ENCODE data around the gene CDH3. TPM values are rescaled to one million over a fixed set of nuclear protein-coding genes. Genes with fewer than 3 reads are reported as not detected.

Gene CDH3
- total and polyA plus RNA-seq, 2 donors (not counting 1 experiment from before 2014, with no cell fraction given) = 0.17 to 0.24 TPM

DNA sequence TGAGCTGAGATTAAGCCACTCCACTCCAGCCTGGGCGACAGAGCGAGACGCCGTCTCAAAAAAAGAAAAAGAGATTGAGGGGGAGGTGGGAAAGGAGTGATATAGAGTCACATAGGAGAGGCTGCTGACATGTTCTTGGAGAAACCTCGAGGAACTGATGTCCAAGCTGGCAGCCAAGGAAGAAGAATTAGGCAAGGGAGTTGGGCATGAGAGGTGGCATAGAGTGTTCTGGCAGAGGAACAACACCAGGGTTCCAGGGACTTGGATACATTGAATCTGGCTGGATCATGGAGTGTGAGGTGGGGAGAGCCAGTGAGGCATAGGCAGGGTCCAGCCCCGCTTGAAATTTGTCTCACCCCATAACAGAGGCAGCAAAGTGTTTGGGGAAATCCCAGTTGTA is 10.7 kb downstream of the CDH3 start:
- Mint-ChIP-seq H3K9me3 (ENCODE audit: insufficient read depth) (no peaks in the 10 kb centered on the region), H3K4me1 (no peaks in the 10 kb centered on the region), H3K27ac (no peak overlapping the region), H3K27me3 (peaks cover 22% of the 10 kb centered on the region), H3K4me3 (no peak overlapping the region)
- WGBS (ENCODE audit: insufficient coverage) = 74% methylated on average over 6 of the region's 6 CpGs
- Histone ChIP-seq H3K36me3 (replicated peaks in 1 of 2; ENCODE audit: control extremely low read depth in 1 of 2, control insufficient read depth in 1 of 2, extremely low read depth in 1 of 2, insufficient read depth in 2 of 2, low read length in 1 of 2) (no peaks in the 10 kb centered on the region), H3K4me3 (ENCODE audit: control extremely low read depth in 1 of 5, extremely low read depth in 1 of 5, insufficient read depth in 1 of 5, low read depth in 2 of 5, low read length in 4 of 5) (no peak overlapping the region), H3K4me2 (replicated peaks; ENCODE audit: low read depth, low read length, poor library complexity, severe bottlenecking) (no peak overlapping the region), H3K27ac (ENCODE audit: low read length in 2 of 2) (no peak overlapping the region), H2AFZ (ENCODE audit: insufficient read depth, low read depth, low read length, poor library complexity, severe bottlenecking) (no peak overlapping the region), H3K9me3 (ENCODE audit: control extremely low read depth in 1 of 3, control insufficient read depth in 2 of 3, insufficient read depth in 1 of 3, low read length in 2 of 3) (no peaks in the 10 kb centered on the region), H4K20me1 (ENCODE audit: control insufficient read depth, insufficient read depth, low read length, poor library complexity, severe bottlenecking) (no peaks in the 10 kb centered on the region), H3K4me1 (ENCODE audit: control insufficient read depth in 2 of 2, insufficient read depth in 2 of 2, low read length in 2 of 2) (no peaks in the 10 kb centered on the region), H3K79me2 (ENCODE audit: control insufficient read depth, insufficient read depth, low read length) (no peaks in the 10 kb centered on the region), H3K9ac (ENCODE audit: low read length) (no peak overlapping the region), H3K27me3 (replicated peaks in 1 of 4; ENCODE audit: control extremely low read depth in 1 of 4, control insufficient read depth in 3 of 4, insufficient read depth in 4 of 4, low read length in 3 of 4) (peaks cover 0 to 6% (median 0%) of the 10 kb centered on the region in 4 experiments)
- no peak for ATAC-seq (ENCODE audit: low read depth)
- ChIA-PET POLR2A (no interaction called here), CTCF (no interaction called here)
- DNase-seq = no peak
- intact Hi-C loops (cut with micrococcal nuclease) = no loop called here
- no peak for TF ChIP-seq EZH2 (IDR thresholded peaks at IDR 0.05; ENCODE audit: borderline replicate concordance, insufficient read depth, low read depth, low read length, poor library complexity, severe bottlenecking)
- TF ChIP-seq, protein P1, sequence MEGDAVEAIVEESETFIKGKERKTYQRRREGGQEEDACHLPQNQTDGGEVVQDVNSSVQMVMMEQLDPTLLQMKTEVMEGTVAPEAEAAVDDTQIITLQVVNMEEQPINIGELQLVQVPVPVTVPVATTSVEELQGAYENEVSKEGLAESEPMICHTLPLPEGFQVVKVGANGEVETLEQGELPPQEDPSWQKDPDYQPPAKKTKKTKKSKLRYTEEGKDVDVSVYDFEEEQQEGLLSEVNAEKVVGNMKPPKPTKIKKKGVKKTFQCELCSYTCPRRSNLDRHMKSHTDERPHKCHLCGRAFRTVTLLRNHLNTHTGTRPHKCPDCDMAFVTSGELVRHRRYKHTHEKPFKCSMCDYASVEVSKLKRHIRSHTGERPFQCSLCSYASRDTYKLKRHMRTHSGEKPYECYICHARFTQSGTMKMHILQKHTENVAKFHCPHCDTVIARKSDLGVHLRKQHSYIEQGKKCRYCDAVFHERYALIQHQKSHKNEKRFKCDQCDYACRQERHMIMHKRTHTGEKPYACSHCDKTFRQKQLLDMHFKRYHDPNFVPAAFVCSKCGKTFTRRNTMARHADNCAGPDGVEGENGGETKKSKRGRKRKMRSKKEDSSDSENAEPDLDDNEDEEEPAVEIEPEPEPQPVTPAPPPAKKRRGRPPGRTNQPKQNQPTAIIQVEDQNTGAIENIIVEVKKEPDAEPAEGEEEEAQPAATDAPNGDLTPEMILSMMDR (IDR thresholded peaks at IDR 0.05) = no peak

DNA sequence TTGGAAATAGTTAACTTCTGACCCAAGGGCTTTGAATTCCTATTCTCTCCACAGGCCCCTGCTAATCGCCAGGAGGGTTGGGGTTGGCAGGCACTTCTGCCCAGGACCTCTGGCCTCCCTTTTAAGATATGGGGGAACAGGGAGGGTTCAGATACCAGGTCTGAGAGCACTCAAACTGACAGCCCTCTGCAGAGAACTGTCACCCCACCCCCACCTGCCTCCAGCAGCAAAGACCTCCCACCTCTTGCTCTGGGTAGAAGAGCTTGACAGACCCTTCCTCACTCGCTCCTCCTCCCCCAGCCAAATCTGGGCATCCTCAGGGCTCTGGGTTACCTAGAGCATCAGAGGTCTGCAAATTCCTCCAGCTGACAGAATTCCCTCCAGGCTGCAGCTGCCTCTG is 11.6 kb downstream of the CDH3 start:
- no peak overlapping the region for H3K27ac Mint-ChIP-seq
- POLR2A ChIA-PET = no interaction called here
- no peaks in the 10 kb centered on the region for H3K4me1 Mint-ChIP-seq
- intact Hi-C loops (cut with micrococcal nuclease) = no loop called here
- Histone ChIP-seq H3K27me3 (replicated peaks in 1 of 4; ENCODE audit: control extremely low read depth in 1 of 4, control insufficient read depth in 3 of 4, insufficient read depth in 4 of 4, low read length in 3 of 4) (peaks cover 0 to 6% (median 0%) of the 10 kb centered on the region in 4 experiments), H3K4me3 (ENCODE audit: control extremely low read depth in 1 of 5, extremely low read depth in 1 of 5, insufficient read depth in 1 of 5, low read depth in 2 of 5, low read length in 4 of 5) (no peak overlapping the region), H3K36me3 (replicated peaks in 1 of 2; ENCODE audit: control extremely low read depth in 1 of 2, control insufficient read depth in 1 of 2, extremely low read depth in 1 of 2, insufficient read depth in 2 of 2, low read length in 1 of 2) (no peaks in the 10 kb centered on the region), H3K27ac (ENCODE audit: low read length in 2 of 2) (no peak overlapping the region), H3K4me2 (replicated peaks; ENCODE audit: low read depth, low read length, poor library complexity, severe bottlenecking) (no peak overlapping the region), H3K9me3 (ENCODE audit: control extremely low read depth in 1 of 3, control insufficient read depth in 2 of 3, insufficient read depth in 1 of 3, low read length in 2 of 3) (no peaks in the 10 kb centered on the region), H4K20me1 (ENCODE audit: control insufficient read depth, insufficient read depth, low read length, poor library complexity, severe bottlenecking) (no peaks in the 10 kb centered on the region), H3K4me1 (ENCODE audit: control insufficient read depth in 2 of 2, insufficient read depth in 2 of 2, low read length in 2 of 2) (no peaks in the 10 kb centered on the region), H2AFZ (ENCODE audit: insufficient read depth, low read depth, low read length, poor library complexity, severe bottlenecking) (no peak overlapping the region), H3K79me2 (ENCODE audit: control insufficient read depth, insufficient read depth, low read length) (no peaks in the 10 kb centered on the region), H3K9ac (ENCODE audit: low read length) (no peak overlapping the region)
- ATAC-seq (ENCODE audit: low read depth) (no peak), DNase-seq (no peak)
- TF ChIP-seq EZH2 (IDR thresholded peaks at IDR 0.05; ENCODE audit: borderline replicate concordance, insufficient read depth, low read depth, low read length, poor library complexity, severe bottlenecking) = no peak
- TF ChIP-seq, protein P1 (IDR thresholded peaks at IDR 0.05) = no peak
- H3K27me3 Mint-ChIP-seq = peaks cover 18% of the 10 kb centered on the region
- no peak overlapping the region for H3K4me3 Mint-ChIP-seq
- CTCF ChIA-PET = no interaction called here
- H3K9me3 Mint-ChIP-seq (ENCODE audit: insufficient read depth) = no peaks in the 10 kb centered on the region
- WGBS (ENCODE audit: insufficient coverage) = 83% methylated on average over 1 of the region's 2 CpGs
